Astrocyte (in vitro differentiated cells and primary cell): ENCODE results near the gene CCT6A. TPM values are rescaled to one million over a fixed set of nuclear protein-coding genes. Genes with fewer than 3 reads are reported as not detected.

Source experiments
- DNase-seq: peaks from one replicate; pipeline ENCODE4 v3.0.0-alpha.2; 2010; ENCODE audit warnings: low read depth
- FAIRE-seq: peaks from 2 replicates; lab custom pipeline; 2011; peaks lifted over from hg19 to GRCh38; lab: Jason Lieb, UNC
- H2AFZ ChIP-seq: 2 replicates; pipeline ENCODE4 v1.6.0; 2012; ENCODE audit warnings: low read depth, low read length, inconsistent platforms
- H3K27ac ChIP-seq: 2 replicates; pipeline ENCODE4 v1.5.1; 2011; ENCODE audit warnings: low read depth, low read length, inconsistent platforms
- H3K27me3 ChIP-seq: 2 replicates; pipeline ENCODE4 v1.6.0; 2011; ENCODE audit warnings: low read length, inconsistent platforms; ENCODE audit not compliant: insufficient read depth
- H3K36me3 ChIP-seq: 2 replicates; pipeline ENCODE4 v1.5.1; 2011; ENCODE audit warnings: low read length, inconsistent platforms; ENCODE audit not compliant: insufficient read depth
- H3K4me1 ChIP-seq: 2 replicates; pipeline ENCODE4 v1.5.1; 2011; ENCODE audit warnings: low read length, inconsistent platforms; ENCODE audit not compliant: insufficient read depth
- H3K4me2 ChIP-seq: 2 replicates; pipeline ENCODE4 v1.6.0; 2012; ENCODE audit warnings: low read length, inconsistent platforms
- H3K4me3 ChIP-seq: 2 replicates; pipeline ENCODE4 v1.5.1; 2011; ENCODE audit warnings: low read depth, mild to moderate bottlenecking, low read length, inconsistent platforms; ENCODE audit not compliant: insufficient read depth
- H3K79me2 ChIP-seq: 2 replicates; pipeline ENCODE4 v1.6.0; 2012; ENCODE audit warnings: mild to moderate bottlenecking, low read length, inconsistent platforms; ENCODE audit not compliant: insufficient read depth
- H3K9ac ChIP-seq: 2 replicates; pipeline ENCODE4 v1.6.0; 2012; ENCODE audit warnings: mild to moderate bottlenecking, low read length, inconsistent platforms
- H3K9me3 ChIP-seq: 2 replicates; pipeline ENCODE4 v1.5.1; 2012; ENCODE audit warnings: low read depth, mild to moderate bottlenecking, low read length, inconsistent platforms; ENCODE audit not compliant: insufficient read depth
- H4K20me1 ChIP-seq: 2 replicates; pipeline ENCODE4 v1.6.0; 2012; ENCODE audit warnings: low read length, inconsistent platforms; ENCODE audit not compliant: insufficient read depth
- H3K27ac Mint-ChIP-seq: one replicate; pipeline ENCODE4 v1.8.0; 2021; ENCODE audit warnings: mild to moderate bottlenecking, mixed read lengths; ENCODE audit not compliant: unreplicated experiment
- H3K27me3 Mint-ChIP-seq: one replicate; pipeline ENCODE4 v1.8.0; 2021; ENCODE audit warnings: low read depth, mixed read lengths; ENCODE audit not compliant: unreplicated experiment
- H3K36me3 Mint-ChIP-seq: one replicate; pipeline ENCODE4 v1.8.0; 2021; ENCODE audit warnings: low read depth, mixed read lengths; ENCODE audit not compliant: unreplicated experiment
- H3K4me1 Mint-ChIP-seq: one replicate; pipeline ENCODE4 v1.8.0; 2021; ENCODE audit warnings: low read depth, mixed read lengths; ENCODE audit not compliant: unreplicated experiment
- H3K4me3 Mint-ChIP-seq: one replicate; pipeline ENCODE4 v1.8.0; 2021; ENCODE audit warnings: mild to moderate bottlenecking, moderate library complexity, mixed read lengths; ENCODE audit not compliant: unreplicated experiment
- H3K9me3 Mint-ChIP-seq: one replicate; pipeline ENCODE4 v1.8.0; 2021; ENCODE audit warnings: mild to moderate bottlenecking, mixed read lengths; ENCODE audit not compliant: unreplicated experiment
- EZH2 ChIP-seq: IDR thresholded peaks from 2 replicates; pipeline ENCODE4 v1.6.1; 2012; ENCODE audit warnings: mild to moderate bottlenecking, low read length, inconsistent platforms; ENCODE audit not compliant: insufficient read depth
- total RNA-seq: library from RNA; stranded (reverse); gene quantifications from 2 replicates; pipeline ENCODE4 v1.2.1, GENCODE V29; 2021
- TF ChIP-seq, protein P1 (sequence below): IDR thresholded peaks from 2 replicates; pipeline ENCODE4 v1.5.1; 2011; ENCODE audit warnings: low read depth, mild to moderate bottlenecking, inconsistent platforms, low read length, moderate library complexity; ENCODE audit not compliant: insufficient read depth

The CCT6A gene
- total RNA-seq, 1 donor from 2014 or later: 180 TPM

DNA sequence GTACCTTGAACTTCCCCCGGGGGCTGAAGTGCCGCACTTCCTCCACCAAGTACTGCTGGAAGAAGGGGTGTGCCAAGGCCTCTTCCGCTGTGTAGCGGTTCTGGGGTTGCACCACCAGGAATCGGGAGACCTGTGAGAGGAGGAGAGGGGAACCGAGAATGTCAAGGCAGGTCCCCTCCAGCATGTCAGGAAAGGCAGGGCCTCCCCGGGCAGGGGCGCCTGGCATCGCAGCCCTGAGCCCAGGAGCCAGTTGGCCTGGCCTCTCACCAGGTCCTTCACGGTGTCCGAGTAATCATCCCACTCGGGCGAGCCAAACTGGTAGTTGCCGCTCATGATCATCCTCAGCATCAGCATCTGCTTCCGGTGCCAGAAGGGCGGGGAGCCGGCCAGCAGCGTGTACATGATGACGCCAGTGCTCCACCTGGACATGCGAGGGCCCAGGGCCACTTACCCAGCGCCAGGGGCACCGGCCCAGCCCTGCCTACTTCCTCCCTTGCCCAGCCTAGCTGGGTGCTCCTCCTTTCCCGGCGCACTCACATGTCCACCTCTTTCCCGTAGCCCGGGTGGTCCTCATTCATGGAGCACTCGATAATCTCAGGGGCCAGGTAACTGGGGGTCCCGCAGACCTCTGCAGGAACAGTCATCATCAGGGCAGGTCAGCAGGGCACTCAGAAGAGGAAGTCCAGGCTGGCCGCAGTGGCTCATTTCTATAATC is 30.2 kb downstream of the CCT6A start:
- no peaks in the 10 kb centered on the region for H3K9me3 Mint-ChIP-seq
- no peak for TF ChIP-seq EZH2
- TF ChIP-seq, protein P1, sequence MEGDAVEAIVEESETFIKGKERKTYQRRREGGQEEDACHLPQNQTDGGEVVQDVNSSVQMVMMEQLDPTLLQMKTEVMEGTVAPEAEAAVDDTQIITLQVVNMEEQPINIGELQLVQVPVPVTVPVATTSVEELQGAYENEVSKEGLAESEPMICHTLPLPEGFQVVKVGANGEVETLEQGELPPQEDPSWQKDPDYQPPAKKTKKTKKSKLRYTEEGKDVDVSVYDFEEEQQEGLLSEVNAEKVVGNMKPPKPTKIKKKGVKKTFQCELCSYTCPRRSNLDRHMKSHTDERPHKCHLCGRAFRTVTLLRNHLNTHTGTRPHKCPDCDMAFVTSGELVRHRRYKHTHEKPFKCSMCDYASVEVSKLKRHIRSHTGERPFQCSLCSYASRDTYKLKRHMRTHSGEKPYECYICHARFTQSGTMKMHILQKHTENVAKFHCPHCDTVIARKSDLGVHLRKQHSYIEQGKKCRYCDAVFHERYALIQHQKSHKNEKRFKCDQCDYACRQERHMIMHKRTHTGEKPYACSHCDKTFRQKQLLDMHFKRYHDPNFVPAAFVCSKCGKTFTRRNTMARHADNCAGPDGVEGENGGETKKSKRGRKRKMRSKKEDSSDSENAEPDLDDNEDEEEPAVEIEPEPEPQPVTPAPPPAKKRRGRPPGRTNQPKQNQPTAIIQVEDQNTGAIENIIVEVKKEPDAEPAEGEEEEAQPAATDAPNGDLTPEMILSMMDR: no peak
- H3K27ac ChIP-seq: no peak overlapping the region
- H2AFZ ChIP-seq: no peak overlapping the region
- no peaks in the 10 kb centered on the region for H3K27me3 ChIP-seq
- FAIRE-seq (no peak), DNase-seq (no peak)
- H3K36me3 ChIP-seq: peaks cover 6% of the 10 kb centered on the region
- H3K27ac Mint-ChIP-seq: no peak overlapping the region
- no peak overlapping the region for H3K9ac ChIP-seq
- no peak overlapping the region for H3K4me3 Mint-ChIP-seq
- no peaks in the 10 kb centered on the region for H3K79me2 ChIP-seq
- no peaks in the 10 kb centered on the region for H3K9me3 ChIP-seq
- H3K4me2 ChIP-seq: no peak overlapping the region
- no peaks in the 10 kb centered on the region for H3K27me3 Mint-ChIP-seq
- peaks cover 11% of the 10 kb centered on the region for H3K4me1 ChIP-seq
- peaks cover 8% of the 10 kb centered on the region for H4K20me1 ChIP-seq
- H3K4me1 Mint-ChIP-seq: peaks cover 5% of the 10 kb centered on the region
- peaks cover 8% of the 10 kb centered on the region for H3K36me3 Mint-ChIP-seq
- no peak overlapping the region for H3K4me3 ChIP-seq

DNA sequence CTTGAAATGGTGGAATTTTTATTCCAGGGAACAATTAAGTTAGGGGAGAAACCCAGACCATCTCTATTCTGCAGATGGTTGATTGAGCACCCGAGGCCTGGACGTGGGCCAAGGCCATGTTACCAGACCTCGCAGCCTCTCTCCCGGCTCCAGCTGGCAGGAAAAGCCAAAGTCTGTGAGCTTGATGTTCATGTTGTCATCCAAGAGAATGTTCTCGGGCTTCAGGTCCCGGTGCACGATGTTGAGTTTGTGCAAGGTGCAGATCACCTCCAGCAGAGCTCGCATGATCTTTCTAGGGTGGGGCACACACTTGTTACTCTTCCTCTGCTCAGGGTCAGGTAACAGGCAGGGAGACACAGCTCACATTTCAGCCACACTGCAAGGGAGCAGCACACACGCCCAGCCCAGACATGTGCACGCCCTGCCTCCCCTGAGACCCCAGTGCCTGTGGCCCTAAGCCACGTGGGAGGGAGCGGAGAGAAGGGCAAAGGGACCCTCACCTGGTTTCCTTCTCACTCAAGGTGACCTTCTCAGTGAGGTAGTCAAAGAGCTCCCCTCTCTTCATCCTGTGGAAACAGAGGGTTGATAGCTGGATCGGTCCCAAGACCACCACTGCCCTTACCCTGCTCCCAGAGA is 31.7 kb downstream of the CCT6A start:
- peaks cover 4% of the 10 kb centered on the region for H3K36me3 ChIP-seq
- Mint-ChIP-seq H3K36me3 (peaks cover 8% of the 10 kb centered on the region), H3K4me3 (no peak overlapping the region), H3K27me3 (no peaks in the 10 kb centered on the region), H3K4me1 (peaks cover 5% of the 10 kb centered on the region), H3K9me3 (no peaks in the 10 kb centered on the region), H3K27ac (no peak overlapping the region)
- H3K27ac ChIP-seq: no peak overlapping the region
- no peak overlapping the region for H3K4me2 ChIP-seq
- TF ChIP-seq EZH2: no peak
- TF ChIP-seq, protein P1: no peak
- DNase-seq (no peak), FAIRE-seq (no peak)
- no peaks in the 10 kb centered on the region for H3K79me2 ChIP-seq
- peaks cover 11% of the 10 kb centered on the region for H3K4me1 ChIP-seq
- no peak overlapping the region for H2AFZ ChIP-seq
- H3K4me3 ChIP-seq: no peak overlapping the region
- no peaks in the 10 kb centered on the region for H3K27me3 ChIP-seq
- no peaks in the 10 kb centered on the region for H3K9me3 ChIP-seq
- H4K20me1 ChIP-seq: peaks cover 8% of the 10 kb centered on the region
- H3K9ac ChIP-seq: no peak overlapping the region

- Histone ChIP-seq H3K79me2 (no peaks in the 10 kb centered on the region), H3K9ac (no peak overlapping the region), H3K36me3 (no peaks in the 10 kb centered on the region), H4K20me1 (no peaks in the 10 kb centered on the region), H3K4me3 (no peak overlapping the region), H3K4me2 (no peak overlapping the region), H3K4me1 (no peaks in the 10 kb centered on the region), H3K9me3 (no peaks in the 10 kb centered on the region), H2AFZ (no peak overlapping the region), H3K27ac (no peak overlapping the region), H3K27me3 (no peaks in the 10 kb centered on the region)
- H3K9me3 Mint-ChIP-seq: no peaks in the 10 kb centered on the region
- no peak for FAIRE-seq
- H3K36me3 Mint-ChIP-seq: peaks cover 7% of the 10 kb centered on the region
- no peaks in the 10 kb centered on the region for H3K27me3 Mint-ChIP-seq
- no peak overlapping the region for H3K4me3 Mint-ChIP-seq
- H3K27ac Mint-ChIP-seq: no peak overlapping the region
- H3K4me1 Mint-ChIP-seq: no peaks in the 10 kb centered on the region
- DNase-seq: no peak
- no peak for TF ChIP-seq EZH2
- TF ChIP-seq, protein P1: no peak
Observed at GRCh38 chr7:56086761-56087160, 35.2 kb downstream of the CCT6A start.
